ENCODE data around the gene ARSD.

DNA sequence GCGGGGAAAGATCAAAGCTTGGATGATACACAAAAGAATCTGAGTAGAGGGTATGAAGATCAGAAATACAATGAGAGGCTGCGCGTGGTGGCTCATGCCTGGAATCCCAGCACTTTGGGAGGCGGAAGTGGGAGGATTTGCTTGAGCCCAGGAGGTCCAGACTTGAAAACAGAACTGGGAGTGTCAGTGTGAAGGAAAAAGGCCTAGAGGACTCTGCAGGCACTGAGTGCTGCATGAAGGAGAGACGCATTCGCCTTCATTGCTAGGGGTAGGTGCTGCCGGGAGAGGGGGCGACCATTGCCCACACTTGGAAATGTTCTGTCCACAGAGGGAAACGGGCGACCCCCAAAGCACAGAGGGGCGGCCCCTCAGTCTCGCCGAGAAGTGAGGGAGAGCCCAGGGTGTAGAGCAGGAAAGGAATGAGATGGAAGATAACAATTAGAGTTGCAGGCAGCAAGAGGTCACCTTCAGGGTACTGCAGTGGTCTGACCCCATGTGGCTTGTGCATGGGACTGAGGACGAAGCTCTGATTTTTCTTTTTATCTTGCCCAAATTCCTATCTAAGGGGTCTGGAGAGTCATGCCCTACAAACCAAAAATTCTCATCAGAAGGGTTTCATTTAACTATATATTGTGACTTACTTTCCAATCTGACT lies 31.8 kb upstream of the ARSD start:
- no peak for TF ChIP-seq CTCF (conservative IDR thresholded peaks at IDR 0.05)
- TF ChIP-seq ZFX (IDR thresholded peaks at IDR 0.05) = no peak

All from C4-2B (cell line).